K562 (cell line): ENCODE measurements around the gene FPGS. TPM values are rescaled to one million over a fixed set of nuclear protein-coding genes. Genes with fewer than 3 reads are reported as not detected.

ENCODE experiments used
- CCNT2 ChIP-seq: IDR thresholded peaks from 2 replicates; pipeline ENCODE4 v1.6.1; 2011; ENCODE audit warnings: borderline replicate concordance, low read depth, mild to moderate bottlenecking, moderate library complexity, mixed read lengths, low read length; ENCODE audit not compliant: insufficient read length; ENCODE audit errors: extremely low read depth
- DMBX1 ChIP-seq: fragments of 250-450 bp; sonication (Bioruptor Pico); IDR thresholded peaks from 2 replicates; pipeline ENCODE4 v1.8.0; 2022; ENCODE audit warnings: inconsistent platforms, mild to moderate bottlenecking, moderate library complexity, borderline replicate concordance
- ESRRA ChIP-seq: fragments of 450-650 bp; IDR thresholded peaks from 2 replicates; pipeline ENCODE4 v1.6.1; 2014; ENCODE audit warnings: low read depth, mild to moderate bottlenecking, moderate library complexity, borderline replicate concordance
- KLF13 ChIP-seq: fragments of 450-650 bp; IDR thresholded peaks from 2 replicates; pipeline ENCODE4 v1.6.1; 2016; ENCODE audit warnings: missing genetic modification characterization, low read depth, mild to moderate bottlenecking, missing compliant biosample characterization, moderate library complexity, borderline replicate concordance
- LARP7 ChIP-seq: fragments of 450-650 bp; IDR thresholded peaks from 2 replicates; pipeline ENCODE4 v1.6.1; 2016
- NFE2 ChIP-seq: IDR thresholded peaks from 2 replicates; pipeline ENCODE4 v1.6.1; 2014; ENCODE audit warnings: antibody characterized with exemption, low read depth
- SMC3 ChIP-seq: conservative IDR thresholded peaks from 2 replicates; pipeline ENCODE4 v1.6.1; 2011; ENCODE audit warnings: low read depth, low read length, improper control_type of control experiment; ENCODE audit not compliant: insufficient read depth
- TAF7 ChIP-seq: fragments of 450-650 bp; IDR thresholded peaks from 2 replicates; pipeline ENCODE4 v1.6.1; 2016; ENCODE audit warnings: missing genetic modification characterization, missing compliant biosample characterization
- TBP ChIP-seq: optimal IDR thresholded peaks from 2 replicates; pipeline ENCODE3; 2011; ENCODE audit warnings: low read depth, low read length, improper control_type of control experiment
- ZBTB1 ChIP-seq: sonication (generic); formaldehyde crosslinking; IDR thresholded peaks from 2 replicates; pipeline ENCODE4 v1.8.1; 2023; ENCODE audit warnings: missing genetic modification reagents, low read depth, mild to moderate bottlenecking, borderline replicate concordance
- ZFP36 ChIP-seq: fragments of 150-350 bp; IDR thresholded peaks from 2 replicates; pipeline ENCODE4 v1.6.1; 2018; ENCODE audit warnings: low read length, low read depth; ENCODE audit not compliant: partially characterized antibody
- polyA plus RNA-seq, 8 experiments: library from polyadenylated mRNA; depleted of rRNA in 4 of 8; stranded (reverse) in 5 of 8; unstranded in 3 of 8; fragments of >200 nt; fragmentation: Nextera tagmentation in 2 of 8; fragmentation: Illumina TruSeq in 1 of 8; extraction: Ambion mirVana in 2 of 8; extraction: Trizol in 1 of 8; gene quantifications; 2 replicates each; pipeline versions ENCODE4 v1.2.1 to v1.2.3, GENCODE V29; 2011 to 2014; ENCODE audit warnings: inconsistent platforms in 1 of 8, missing spikeins in 1 of 8
- total RNA-seq, 7 experiments: library from RNA; depleted of rRNA in 6 of 7; stranded (reverse); fragments of >200 nt in 6 of 7; fragmentation: Illumina TruSeq in 2 of 7; extraction: Trizol in 2 of 7; gene quantifications; 2 replicates each; pipeline versions ENCODE4 v1.2.1 to v1.2.3, GENCODE V29; 2011 to 2021; ENCODE audit warnings: low replicate concordance in 1 of 7
- TF ChIP-seq, protein P1 (sequence below): sonication (generic); formaldehyde crosslinking; IDR thresholded peaks from 2 replicates; pipeline ENCODE4 v1.8.0; 2022; ENCODE audit warnings: mild to moderate bottlenecking, missing genetic modification reagents
- TF ChIP-seq, protein P2 (sequence below), 2 experiments: IDR thresholded peaks; 2 replicates each; pipeline ENCODE4 v1.6.1; 2012; ENCODE audit warnings: improper control_type of control experiment in 2 of 2, low read depth in 2 of 2, low read length in 2 of 2, borderline replicate concordance in 1 of 2

The FPGS gene
- total and polyA plus RNA-seq, 9 of the 15 experiments (the other 6 are each of a cell fraction or from before 2014, with no cell fraction given) = 0.84 to 86.4 (median 59.2) TPM

- TF ChIP-seq, protein P1, sequence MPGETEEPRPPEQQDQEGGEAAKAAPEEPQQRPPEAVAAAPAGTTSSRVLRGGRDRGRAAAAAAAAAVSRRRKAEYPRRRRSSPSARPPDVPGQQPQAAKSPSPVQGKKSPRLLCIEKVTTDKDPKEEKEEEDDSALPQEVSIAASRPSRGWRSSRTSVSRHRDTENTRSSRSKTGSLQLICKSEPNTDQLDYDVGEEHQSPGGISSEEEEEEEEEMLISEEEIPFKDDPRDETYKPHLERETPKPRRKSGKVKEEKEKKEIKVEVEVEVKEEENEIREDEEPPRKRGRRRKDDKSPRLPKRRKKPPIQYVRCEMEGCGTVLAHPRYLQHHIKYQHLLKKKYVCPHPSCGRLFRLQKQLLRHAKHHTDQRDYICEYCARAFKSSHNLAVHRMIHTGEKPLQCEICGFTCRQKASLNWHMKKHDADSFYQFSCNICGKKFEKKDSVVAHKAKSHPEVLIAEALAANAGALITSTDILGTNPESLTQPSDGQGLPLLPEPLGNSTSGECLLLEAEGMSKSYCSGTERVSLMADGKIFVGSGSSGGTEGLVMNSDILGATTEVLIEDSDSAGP (CRISPR knock-in tag) = no peak
- TF ChIP-seq ZFP36 (no peak), SMC3 (no peak), ESRRA (peak; percentile 45), TAF7 (tag) (0 out of 2 replicates have a peak, but pooled peaks have one; percentile 13), ZBTB1 (CRISPR knock-in tag) (no peak), NFE2 (0 out of 2 replicates have a peak, but pooled peaks have one; percentile 19), TBP (peak; percentile 90), KLF13 (tag) (0 out of 2 replicates have a peak, but pooled peaks have one; percentile 42), CCNT2 (peak; percentile 75), LARP7 (no peak), DMBX1 (CRISPR knock-in tag) (0 out of 2 replicates have a peak, but pooled peaks have one; percentile 1)
- TF ChIP-seq, protein P2, sequence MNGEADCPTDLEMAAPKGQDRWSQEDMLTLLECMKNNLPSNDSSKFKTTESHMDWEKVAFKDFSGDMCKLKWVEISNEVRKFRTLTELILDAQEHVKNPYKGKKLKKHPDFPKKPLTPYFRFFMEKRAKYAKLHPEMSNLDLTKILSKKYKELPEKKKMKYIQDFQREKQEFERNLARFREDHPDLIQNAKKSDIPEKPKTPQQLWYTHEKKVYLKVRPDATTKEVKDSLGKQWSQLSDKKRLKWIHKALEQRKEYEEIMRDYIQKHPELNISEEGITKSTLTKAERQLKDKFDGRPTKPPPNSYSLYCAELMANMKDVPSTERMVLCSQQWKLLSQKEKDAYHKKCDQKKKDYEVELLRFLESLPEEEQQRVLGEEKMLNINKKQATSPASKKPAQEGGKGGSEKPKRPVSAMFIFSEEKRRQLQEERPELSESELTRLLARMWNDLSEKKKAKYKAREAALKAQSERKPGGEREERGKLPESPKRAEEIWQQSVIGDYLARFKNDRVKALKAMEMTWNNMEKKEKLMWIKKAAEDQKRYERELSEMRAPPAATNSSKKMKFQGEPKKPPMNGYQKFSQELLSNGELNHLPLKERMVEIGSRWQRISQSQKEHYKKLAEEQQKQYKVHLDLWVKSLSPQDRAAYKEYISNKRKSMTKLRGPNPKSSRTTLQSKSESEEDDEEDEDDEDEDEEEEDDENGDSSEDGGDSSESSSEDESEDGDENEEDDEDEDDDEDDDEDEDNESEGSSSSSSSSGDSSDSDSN (IDR thresholded peaks at IDR 0.05; ENCODE audit: borderline replicate concordance in 1 of 2, low read depth in 2 of 2, low read length in 2 of 2) = peak; percentile 46 to 91; a peak in 3 of 4 replicates
These were observed 25.8 kb downstream of the FPGS start (continued) for GRCh38 chr9:127828262-127829031.
